Muscle of arm (tissue), 12 donors: ENCODE measurements around the gene PIGZ. TPM values are rescaled to one million over a fixed set of nuclear protein-coding genes. Genes with fewer than 3 reads are reported as not detected.

Source experiments
- DNase-seq: peaks from one replicate; pipeline ENCODE4 v3.0.0-alpha.2; 2013
- polyA plus RNA-seq, 12 donors: library from polyadenylated mRNA; unstranded; fragments of 120-200 nt; gene quantifications; one replicate each; pipeline ENCODE4 v1.2.1, GENCODE V29; 2013; ENCODE audit not compliant: insufficient read length in 12 of 12

Gene PIGZ
- polyA plus RNA-seq, 12 donors, result 0.63 to 8.6 (median 1.5) TPM; not detected in 1

- no peak for DNase-seq
Observed at GRCh38 chr3:196983186-196983585, 14.6 kb upstream of the PIGZ start.

DNA sequence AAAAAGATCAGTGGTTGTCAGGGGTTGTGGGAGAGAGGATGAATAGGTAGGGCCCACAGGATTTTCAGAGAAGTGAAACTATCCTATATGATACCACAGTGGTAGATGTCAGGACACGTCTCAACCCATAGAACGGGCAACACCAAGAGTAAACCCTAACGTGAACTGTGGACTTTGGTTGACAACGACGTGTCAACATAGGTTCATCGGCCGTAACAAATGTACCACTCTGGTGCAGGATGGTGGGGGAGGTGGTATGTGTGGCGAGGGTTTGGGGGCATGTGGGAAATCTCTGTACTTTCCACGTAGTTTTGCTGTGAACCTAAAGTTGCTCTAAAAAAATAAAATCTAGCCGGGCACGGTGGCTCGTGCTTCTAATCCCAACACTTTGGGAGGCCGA is 13.0 kb upstream of the PIGZ start:
- DNase-seq, result no peak

GRCh38 chr3:196979545-196979944 is 10.9 kb upstream of the PIGZ start:
- DNase-seq, result no peak

- no peak for DNase-seq
Observed at GRCh38 chr3:196976941-196977340, 8.3 kb upstream of the PIGZ start.

DNA sequence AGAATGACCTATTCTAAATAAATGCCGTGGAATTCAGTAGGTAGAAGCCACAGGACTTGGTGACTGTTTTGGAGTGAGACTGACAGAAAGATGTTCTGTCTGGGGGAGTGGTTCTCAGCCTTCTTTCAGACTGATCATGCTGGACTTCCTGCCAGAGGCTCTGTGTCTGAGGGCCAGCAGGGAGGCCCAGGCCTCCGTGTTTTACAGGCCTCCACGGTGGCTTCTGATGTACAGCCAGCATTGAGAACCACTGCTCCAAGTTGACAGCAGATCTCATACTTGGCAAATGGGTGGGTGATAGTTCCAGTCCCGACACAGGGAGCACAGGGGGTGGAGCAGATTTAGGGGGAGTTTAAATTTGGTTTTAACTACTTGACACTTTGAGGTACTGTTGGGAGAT is 6.7 kb upstream of the PIGZ start:
- no peak for DNase-seq

DNA sequence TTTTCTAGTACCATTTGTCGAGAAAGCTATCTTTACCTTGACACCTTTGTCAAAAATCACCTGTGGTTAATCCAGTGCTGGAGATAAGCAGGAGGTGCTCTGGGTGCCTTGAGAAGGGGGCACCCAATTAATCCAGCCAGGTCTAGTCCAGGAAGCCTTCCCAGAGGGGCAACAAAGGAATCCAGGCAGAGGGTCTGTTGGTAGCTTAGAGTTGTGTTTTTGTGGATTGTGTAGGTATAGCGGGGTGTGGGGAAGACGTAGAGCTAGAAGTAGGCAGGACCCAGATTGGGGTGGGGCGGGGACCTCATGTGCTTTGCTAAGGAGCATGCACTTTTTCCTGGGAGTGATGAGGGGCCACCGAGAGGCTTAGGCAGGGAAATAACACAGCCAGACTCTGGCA is 6.0 kb upstream of the PIGZ start:
- no peak for DNase-seq

- no peak for DNase-seq
Observed at GRCh38 chr3:196971094-196971698, 2.6 kb upstream of the PIGZ start.

DNA sequence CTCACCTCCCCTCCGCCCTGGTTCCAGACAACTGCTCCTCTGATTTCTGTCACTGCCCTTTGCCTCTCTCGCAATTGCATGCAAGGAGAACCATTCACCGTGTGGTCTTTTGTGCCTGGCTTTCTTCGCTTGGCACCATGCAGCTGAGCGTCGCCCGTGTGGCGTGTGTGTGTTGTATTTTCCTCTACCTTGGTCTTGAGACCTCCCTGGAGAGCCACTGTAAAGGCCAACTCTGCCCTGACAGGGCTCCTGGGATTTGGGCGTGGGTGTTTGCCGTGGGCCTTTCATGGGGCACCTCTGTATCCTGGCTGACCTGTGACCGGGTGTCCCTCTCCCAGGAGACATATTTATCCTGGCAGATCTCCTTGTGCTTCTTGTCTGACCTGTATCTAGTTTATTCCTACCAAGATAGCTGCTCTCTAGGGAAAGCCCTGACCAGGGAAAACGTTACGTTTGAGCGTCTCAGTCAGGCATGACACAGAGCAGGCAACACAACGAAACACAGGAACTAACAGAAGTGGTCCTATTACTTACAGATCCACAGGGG is 2.0 kb upstream of the PIGZ start:
- DNase-seq, result no peak

DNA sequence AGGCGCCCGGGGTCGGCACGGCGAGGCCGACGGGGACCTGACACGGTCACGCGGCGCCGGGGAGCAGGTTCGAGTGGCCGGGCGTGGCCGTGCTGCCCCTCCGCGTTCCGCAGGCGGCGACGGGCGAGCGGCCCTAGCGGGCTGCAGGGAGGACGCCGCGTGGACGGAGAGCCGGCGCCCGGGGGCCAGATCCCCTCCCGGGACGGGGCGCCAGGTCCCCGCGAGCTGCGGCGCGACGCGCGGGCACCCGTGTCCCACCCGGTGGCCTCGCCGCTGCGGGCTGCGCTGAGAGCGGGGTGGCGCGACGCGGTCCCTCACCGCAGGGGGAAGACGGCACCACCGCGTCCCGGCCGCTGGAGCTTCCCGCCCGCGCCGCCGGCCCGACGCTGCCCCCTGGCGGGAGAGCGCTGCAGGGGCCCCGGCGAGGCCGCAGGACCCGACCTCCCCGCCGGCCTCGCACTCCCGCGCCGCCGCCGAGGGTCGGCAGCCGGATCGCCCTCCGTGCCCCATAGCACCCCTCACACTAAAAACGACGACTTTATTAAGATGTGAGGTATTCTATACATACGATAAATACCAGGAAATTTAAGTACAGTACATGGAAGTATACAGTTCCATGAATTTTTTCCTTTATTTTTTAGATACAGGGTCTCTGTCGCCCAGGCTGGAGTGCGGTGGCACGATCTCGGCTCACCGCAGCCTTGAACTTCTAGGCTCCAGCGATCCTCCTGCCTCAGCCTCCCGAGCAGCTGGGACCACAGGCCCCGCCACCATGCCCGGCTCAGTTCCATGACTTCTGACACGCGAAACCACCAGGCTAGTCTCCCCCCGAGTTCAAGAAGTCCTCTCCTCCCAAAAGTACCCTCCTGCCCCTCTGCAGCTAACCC is 1.3 kb upstream of the PIGZ start:
- DNase-seq, result peak; percentile 41

GRCh38 chr3:196969134-196969659 is 564 bp upstream of the PIGZ start:
- DNase-seq, result no peak

GRCh38 chr3:196967412-196968232 is 1.0 kb downstream of the PIGZ start:
- DNase-seq, result no peak

GRCh38 chr3:196966526-196967401 is 1.9 kb downstream of the PIGZ start:
- no peak for DNase-seq

DNA sequence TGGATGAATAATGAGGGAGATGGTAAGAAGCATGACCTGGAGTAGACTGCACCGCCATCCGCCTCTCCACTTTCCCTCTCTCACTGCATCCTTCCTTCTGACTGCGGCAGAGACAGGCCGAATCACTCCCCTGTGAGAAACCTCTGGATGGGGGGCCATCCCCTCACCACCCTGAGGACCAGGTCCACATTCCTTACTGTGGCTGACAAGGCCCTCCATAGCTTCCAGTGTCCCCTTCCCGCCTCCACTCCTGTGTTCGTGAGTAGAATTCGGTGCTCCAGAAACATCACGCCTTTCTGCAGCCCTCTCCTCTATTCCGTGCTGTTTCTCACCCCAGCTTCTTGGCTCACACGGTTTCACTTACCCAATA is 2.8 kb downstream of the PIGZ start:
- DNase-seq, result no peak

- DNase-seq, result no peak
Observed at GRCh38 chr3:196965112-196965803, 3.4 kb downstream of the PIGZ start.

- DNase-seq, result no peak
Observed at GRCh38 chr3:196963631-196963953, 5.0 kb downstream of the PIGZ start.

GRCh38 chr3:196962930-196963630 is 5.6 kb downstream of the PIGZ start:
- DNase-seq, result no peak

DNA sequence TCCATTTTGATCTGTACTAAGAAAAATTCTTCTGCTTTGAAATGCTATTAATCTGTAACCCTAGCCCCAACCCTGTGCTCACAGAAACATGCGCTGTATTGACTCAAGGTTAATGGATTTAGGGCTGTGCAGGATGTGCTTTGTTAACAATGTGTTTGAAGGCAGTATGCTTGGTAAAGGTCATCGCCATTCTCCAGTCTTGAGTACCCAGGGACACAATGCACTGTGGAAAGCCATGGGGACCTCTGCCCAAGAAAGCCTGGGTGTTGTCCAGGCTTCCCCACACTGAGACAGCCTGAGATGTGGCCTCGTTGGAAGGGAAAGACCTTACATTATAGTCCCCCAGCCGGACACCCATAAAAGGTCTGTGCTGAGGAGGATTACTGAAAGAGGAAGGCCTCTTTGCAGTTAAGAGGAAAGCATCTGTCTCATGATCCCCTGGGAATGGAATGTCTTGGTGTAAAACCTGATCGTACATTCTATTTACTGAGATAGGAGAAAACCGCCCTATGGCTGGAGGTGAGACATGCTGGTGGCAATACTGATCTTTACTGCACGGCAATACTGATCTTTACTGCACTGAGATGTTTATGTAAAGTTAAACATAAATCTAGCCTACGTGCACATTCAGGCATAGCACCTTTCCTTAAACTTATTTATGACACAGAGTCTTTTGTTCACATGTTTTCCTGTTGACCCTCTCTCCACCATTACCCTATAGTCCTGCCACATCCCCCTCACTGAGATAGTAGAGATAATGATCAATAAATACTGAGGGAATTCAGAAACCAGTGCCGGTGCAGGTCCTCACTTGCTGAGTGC is 6.3 kb downstream of the PIGZ start:
- no peak for DNase-seq

- DNase-seq, result no peak
Observed at GRCh38 chr3:196954832-196955231, 13.8 kb downstream of the PIGZ start.

- no peak for DNase-seq
Observed at GRCh38 chr3:196951371-196951770, 17.3 kb downstream of the PIGZ start.
